Activated naive CD4-positive, alpha-beta T cell treated with Interleukin-2 at 50 U/mL for 16 hours (primary cell): ENCODE measurements around the gene GDAP2.

Experiments
- DNase-seq: peaks from one replicate; pipeline ENCODE4 v3.0.0-alpha.2; 2020

GDAP2 gene

GRCh38 chr1:117836069-117836468 is 93.4 kb downstream of the GDAP2 start:
- no peak for DNase-seq

GRCh38 chr1:117834416-117834815 is 95.0 kb downstream of the GDAP2 start:
- no peak for DNase-seq

GRCh38 chr1:117832453-117832852 is 97.0 kb downstream of the GDAP2 start:
- DNase-seq, result no peak

GRCh38 chr1:117830222-117830621 is 99.2 kb downstream of the GDAP2 start:
- no peak for DNase-seq

GRCh38 chr1:117828201-117828600 is 101.2 kb downstream of the GDAP2 start:
- DNase-seq, result no peak

- no peak for DNase-seq
These were observed 102.8 kb downstream of the GDAP2 start for GRCh38 chr1:117826540-117827078.

GRCh38 chr1:117826119-117826518 is 103.3 kb downstream of the GDAP2 start:
- no peak for DNase-seq

GRCh38 chr1:117825414-117825813 is 104.0 kb downstream of the GDAP2 start:
- no peak for DNase-seq

- DNase-seq, result no peak
These were observed 104.8 kb downstream of the GDAP2 start for GRCh38 chr1:117824616-117825015.

- no peak for DNase-seq
These were observed 107.5 kb downstream of the GDAP2 start for GRCh38 chr1:117821774-117822482.

- no peak for DNase-seq
These were observed 108.1 kb downstream of the GDAP2 start for GRCh38 chr1:117821382-117821755.

GRCh38 chr1:117820694-117821381 is 108.6 kb downstream of the GDAP2 start:
- no peak for DNase-seq

- no peak for DNase-seq
These were observed 109.3 kb downstream of the GDAP2 start for GRCh38 chr1:117820096-117820495.

- no peak for DNase-seq
These were observed 110.1 kb downstream of the GDAP2 start for GRCh38 chr1:117819301-117819700.

- no peak for DNase-seq
These were observed 111.0 kb downstream of the GDAP2 start for GRCh38 chr1:117818456-117818855.

GRCh38 chr1:117817629-117818028 is 111.8 kb downstream of the GDAP2 start:
- DNase-seq, result no peak

- DNase-seq, result no peak
These were observed 113.5 kb downstream of the GDAP2 start for GRCh38 chr1:117815926-117816325.

- no peak for DNase-seq
These were observed 114.3 kb downstream of the GDAP2 start for GRCh38 chr1:117814856-117815797.
